HG02938 (cell line): Measurements from ENCODE around the gene SLC40A1.
A peak's percentile ranks its signal among the peaks of the same experiment; 100 is the strongest.

Experiments used
- ATAC-seq: cut with Tn5 transposase; IDR thresholded peaks from one replicate; pipeline ENCODE4 v1.9.1; 2021; ENCODE audit warnings: mild to moderate bottlenecking, moderate library complexity; ENCODE audit not compliant: unreplicated experiment

The SLC40A1 gene

GRCh38 chr2:189574793-189575475 is 5.7 kb downstream of the SLC40A1 start:
- ATAC-seq = no peak

- ATAC-seq = no peak
Observed at GRCh38 chr2:189570570-189571031, 10.0 kb downstream of the SLC40A1 start.

- ATAC-seq = peak; percentile 66
Observed at GRCh38 chr2:189569295-189569910, 11.2 kb downstream of the SLC40A1 start.

- no peak for ATAC-seq
Observed at GRCh38 chr2:189566046-189566445, 14.5 kb downstream of the SLC40A1 start.

GRCh38 chr2:189561371-189562038 is 19.1 kb downstream of the SLC40A1 start:
- ATAC-seq = no peak

- ATAC-seq = no peak
Observed at GRCh38 chr2:189560273-189560586, 20.4 kb downstream of the SLC40A1 start.

GRCh38 chr2:189559579-189560272 is 20.9 kb downstream of the SLC40A1 start:
- no peak for ATAC-seq

- ATAC-seq = no peak
Observed at GRCh38 chr2:189558516-189559272, 21.9 kb downstream of the SLC40A1 start.

GRCh38 chr2:189557373-189557772 is 23.2 kb downstream of the SLC40A1 start:
- no peak for ATAC-seq

- ATAC-seq = no peak
Observed at GRCh38 chr2:189556526-189556925, 24.1 kb downstream of the SLC40A1 start.

GRCh38 chr2:189555232-189555631 is 25.4 kb downstream of the SLC40A1 start:
- ATAC-seq = no peak

- ATAC-seq = no peak
Observed at GRCh38 chr2:189553504-189554088, 27.0 kb downstream of the SLC40A1 start.

GRCh38 chr2:189552991-189553404 is 27.6 kb downstream of the SLC40A1 start:
- ATAC-seq = no peak

GRCh38 chr2:189552334-189552990 is 28.1 kb downstream of the SLC40A1 start:
- ATAC-seq = no peak

- no peak for ATAC-seq
Observed at GRCh38 chr2:189551808-189552207, 28.8 kb downstream of the SLC40A1 start.

GRCh38 chr2:189549449-189549832 is 31.1 kb downstream of the SLC40A1 start:
- ATAC-seq = no peak

GRCh38 chr2:189548666-189549448 is 31.7 kb downstream of the SLC40A1 start:
- no peak for ATAC-seq

GRCh38 chr2:189545418-189545817 is 35.2 kb downstream of the SLC40A1 start:
- ATAC-seq = no peak
